ENCODE measurements around the gene UAP1L1.
"Not testable (repeated sequence)": the region's sequence is repeated elsewhere in the genome, so short reads cannot be mapped to it uniquely, and the experiment has no call there.

UAP1L1 gene

DNA sequence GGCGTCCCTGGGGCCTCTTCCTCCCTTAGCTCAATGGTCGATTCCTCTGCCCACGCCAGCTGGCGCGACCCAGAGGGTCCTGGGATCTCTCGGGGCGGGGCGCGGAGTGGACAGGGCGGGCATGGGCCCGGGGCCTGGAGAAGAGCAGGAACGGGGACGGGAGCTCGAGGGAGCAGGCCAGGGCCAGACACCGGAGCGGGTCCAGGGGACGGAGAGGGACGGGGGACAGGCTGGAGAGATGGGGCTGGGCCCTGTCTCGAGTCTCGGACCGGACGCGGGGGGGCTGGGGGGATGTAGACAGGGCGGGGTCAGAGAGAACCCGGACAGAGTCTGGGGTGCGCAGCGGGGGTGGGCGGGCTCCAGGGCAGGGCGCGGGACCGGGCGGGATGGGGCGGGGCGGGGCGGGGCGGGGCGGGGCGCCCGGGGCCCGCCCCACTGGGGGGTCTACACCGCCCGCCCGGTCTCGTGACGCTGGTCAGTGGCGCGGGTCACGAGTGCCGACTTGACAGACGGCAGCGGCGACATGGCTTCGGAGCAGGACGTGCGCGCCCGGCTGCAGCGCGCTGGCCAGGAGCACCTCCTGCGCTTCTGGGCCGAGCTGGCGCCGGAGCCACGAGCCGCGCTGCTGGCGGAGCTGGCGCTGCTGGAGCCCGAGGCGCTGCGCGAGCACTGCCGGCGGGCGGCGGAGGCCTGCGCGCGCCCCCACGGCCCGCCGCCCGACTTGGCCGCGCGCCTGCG lies at the start of gene UAP1L1:
Gene UAP1L1, plus strand, starts transcription at position 508 of the 738 bp plus-strand sequence. Its CDS starts 16 bp downstream, at position 524.
- no peak for DNase-seq

DNA sequence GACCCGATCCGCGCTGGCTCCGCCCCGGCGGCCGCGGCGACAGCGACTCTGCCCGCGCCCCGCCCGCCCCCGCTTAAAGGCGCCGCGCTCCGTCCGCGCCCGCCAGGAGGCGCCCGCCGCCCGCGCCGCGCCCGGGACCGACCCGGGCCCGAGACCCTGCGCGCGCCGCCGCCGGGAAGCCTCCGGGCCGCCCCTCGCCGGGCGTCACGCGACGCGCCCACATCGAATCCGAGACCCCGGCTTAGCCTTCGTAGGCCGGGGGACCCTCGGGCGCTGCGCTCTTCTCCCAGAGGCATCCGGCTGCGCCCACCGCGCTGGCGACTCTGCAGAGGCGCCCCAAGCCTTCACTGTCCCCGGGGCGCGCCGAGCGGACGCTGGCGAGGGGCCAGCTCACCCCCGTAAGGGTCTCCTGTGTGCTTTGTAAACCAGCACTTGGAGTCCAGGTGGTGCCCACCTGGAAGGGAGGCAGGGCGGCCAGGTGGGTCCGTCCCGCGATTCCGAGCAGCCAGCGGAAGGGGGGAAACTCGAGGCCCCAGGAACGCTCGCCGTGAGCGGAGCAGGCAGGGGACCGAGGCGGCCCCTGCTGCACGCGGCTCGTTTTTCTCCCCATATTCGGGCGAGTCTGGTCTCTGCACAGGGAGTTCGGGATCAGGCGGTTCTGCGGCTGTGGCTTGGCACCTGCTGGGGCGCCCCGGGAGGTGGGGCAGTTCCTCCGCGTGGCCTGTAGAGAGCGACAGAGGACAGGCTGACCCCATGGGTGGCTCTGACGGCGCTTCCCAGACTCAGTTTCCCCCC lies 48.9 kb upstream of the UAP1L1 start:
- DNase-seq: peak in 1 of 2 experiments; percentile 33

DNA sequence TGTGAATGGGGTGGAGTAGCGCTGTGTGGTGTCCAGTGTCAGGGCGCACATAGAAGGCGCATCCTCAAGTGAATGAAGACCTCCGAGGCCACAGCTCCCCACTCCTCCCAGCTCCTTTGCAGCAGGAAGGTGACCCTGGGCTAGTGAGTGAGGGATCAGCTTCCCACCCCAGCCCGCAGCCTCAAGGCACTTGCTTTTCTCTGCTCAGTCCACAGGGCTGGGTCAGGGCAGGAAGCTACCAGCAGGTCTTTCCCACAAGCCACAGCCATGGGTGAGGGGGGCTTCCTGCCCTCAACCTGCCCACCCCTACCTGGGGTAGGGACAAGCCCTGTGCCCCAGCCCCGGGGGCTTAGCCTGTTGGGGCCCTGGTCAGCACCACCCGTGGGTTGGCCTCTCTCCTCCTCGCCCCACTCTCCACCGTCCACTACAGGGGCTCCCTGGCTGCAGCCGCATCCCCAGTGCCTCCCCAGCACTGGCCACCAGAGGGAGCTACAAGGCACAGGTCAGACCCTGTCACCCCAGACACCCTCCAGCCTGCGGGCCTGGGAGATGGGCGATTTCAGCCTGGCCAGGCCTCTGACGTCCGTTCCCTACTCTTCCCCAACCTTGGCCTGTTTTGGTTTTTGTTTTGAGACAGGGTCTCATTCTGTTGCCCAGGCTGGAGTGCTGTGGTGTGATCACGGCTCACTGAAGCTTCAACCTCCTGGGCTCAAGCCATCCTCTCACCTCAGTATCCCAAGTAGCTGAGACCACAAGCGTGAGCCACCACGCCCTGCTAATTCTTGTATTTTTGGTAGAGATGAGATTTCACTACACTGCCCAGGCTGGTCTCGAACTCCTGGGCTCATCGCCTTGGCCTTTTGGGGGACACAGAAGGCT lies 48.0 kb upstream of the UAP1L1 start:
- peak in 1 of 2 experiments; percentile 8 for DNase-seq

- no peak for DNase-seq
Observed at GRCh38 chr9:137030006-137030405, 47.3 kb upstream of the UAP1L1 start.

DNA sequence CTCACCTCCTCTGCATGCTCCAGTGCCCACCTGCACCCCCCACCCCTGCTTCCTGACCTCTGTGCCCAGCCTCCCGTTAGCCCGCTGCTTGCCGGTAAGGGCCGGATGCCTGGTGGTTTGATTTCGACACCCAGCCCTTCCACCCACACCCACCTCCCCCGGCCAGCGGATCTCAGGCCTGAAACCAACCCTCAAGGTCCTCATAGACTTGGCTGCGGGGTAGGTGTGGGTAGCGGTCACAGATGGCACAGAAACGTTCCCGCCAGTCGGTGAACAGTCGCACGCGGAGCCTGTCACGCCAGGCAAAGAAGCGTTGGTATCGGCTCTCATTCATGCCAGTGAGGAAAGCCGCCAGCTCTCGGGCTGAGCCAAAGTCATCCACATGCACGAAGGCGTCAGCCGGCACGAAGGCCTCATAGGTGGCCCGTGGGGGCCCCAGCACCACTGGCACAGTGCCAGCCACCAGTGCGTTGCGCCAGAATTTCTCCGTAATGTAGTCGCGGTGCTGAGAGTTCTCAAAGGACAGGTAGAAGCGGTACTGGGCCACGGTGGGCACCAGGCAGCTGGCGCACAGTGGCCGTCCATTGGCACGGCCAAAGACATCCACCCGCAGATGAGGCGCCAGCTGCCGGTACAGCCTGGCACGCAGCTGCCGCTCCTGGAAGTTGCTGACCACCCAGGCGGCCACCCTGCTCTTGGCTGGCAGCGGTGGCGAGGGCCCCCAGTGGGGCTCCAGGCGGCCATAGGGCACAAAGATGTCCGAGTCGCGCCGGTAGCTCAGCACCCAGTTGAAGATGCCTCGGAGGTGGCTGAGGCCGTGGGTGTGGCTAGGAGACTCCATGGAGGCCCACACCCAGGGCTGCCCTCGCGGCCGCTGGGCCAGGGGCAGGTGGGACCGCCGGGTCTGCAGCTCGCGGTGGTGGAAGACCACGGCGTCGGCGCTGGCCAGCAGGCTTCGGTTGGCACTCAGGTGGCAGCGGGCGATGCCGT lies 46.5 kb upstream of the UAP1L1 start:
- no peak for DNase-seq

- no peak for DNase-seq
Observed at GRCh38 chr9:137031904-137032640, 45.2 kb upstream of the UAP1L1 start, which contains the start of gene FUT7. TSS of gene FUT7 (minus strand) at chr9:137032088. CDS start at chr9:137031991, 97 bp downstream.

- DNase-seq: no peak
Observed at GRCh38 chr9:137032858-137033257, 44.5 kb upstream of the UAP1L1 start.

- not testable (repeated sequence) for DNase-seq
Observed at GRCh38 chr9:137033481-137033880, 43.8 kb upstream of the UAP1L1 start.

DNA sequence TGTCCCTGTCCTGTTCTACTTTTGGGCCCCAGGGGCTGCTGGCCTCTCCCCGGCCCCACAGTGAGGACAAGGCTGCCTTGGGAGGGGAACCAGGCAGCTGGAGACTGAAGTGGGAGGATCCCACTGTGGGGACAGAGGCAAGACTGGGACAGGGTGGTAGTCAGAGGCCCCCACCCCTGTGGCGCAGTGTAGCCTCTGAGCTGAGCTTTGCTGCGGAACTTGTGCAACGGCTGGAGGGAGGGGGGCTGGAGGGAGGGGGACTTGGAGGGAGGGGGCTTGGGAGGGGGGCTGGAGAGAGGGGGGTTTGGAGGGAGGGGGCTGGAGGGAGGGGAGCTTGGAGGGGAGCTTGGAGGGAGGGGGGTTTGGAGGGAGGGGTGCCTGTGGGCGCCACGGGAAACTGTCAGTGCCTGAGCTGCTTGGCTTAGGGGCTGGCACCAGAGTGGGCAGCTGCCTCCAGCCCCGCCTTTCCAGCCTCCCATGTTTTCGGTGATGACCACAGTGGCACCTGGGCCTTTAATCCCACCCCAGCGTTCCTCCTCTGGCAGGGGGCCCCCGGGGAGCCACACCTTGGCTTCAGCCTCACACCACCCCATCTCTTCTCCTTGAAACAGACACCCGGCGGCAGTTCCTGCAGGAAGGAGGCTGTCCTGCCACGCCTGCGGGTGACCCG lies 43.1 kb upstream of the UAP1L1 start:
- DNase-seq: no peak

DNA sequence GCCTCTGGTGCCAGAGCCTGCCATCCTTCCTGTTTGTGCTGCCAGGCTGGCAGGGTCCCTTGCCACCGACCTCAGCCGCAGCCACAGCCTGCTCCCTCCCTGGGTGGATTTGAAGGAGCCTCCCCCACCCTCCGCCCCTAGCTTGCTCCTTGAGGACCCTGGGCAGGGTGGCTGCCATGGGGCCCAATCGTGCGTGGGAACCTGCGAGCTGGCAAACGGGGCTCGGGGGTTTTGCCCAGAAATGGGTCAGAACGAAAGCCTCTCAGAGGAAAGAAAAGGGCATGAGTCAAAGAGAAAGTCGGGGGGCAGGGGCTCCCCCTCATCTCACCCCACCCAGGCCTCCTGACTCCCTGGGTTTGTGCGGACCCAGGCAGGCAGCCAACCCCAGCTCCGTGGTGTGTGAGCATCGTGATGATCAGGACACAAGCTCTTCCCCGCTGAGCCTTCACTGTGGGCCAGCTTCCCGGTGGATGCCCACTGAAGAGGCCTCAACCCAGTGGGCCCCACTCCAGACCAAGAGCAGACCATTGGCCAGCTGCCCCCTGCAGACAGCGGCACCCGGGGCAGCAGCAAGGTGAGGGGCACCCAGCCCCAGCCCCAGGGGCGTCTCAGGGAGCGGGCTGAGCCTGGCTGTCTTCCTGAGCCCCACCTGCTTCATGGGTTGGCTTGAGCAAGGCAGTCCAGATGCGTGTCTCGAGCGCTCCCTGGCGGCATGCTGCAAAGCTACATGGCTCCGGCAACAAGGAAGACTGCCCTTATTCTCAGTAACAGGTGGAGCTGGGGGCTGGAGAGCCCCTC lies 42.4 kb upstream of the UAP1L1 start:
- peak; percentile 42 to 54 for DNase-seq

DNA sequence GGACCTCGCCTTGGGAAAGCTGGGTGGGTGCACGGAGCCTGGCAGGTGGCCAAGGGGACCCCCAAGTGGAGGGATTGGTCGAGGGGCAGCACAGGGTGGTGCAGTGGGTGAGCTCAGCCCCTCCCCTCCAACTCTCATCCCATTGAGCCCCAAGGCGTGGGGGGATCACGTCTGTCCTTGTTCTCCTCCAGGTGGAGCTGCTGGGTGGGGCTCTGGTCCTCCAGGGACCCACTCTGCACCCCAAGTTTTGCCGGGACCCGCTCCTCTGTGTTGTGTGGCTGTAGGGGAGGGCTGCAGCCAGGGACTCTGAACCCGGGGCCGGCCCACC lies 41.8 kb upstream of the UAP1L1 start:
- DNase-seq: no peak

GRCh38 chr9:137035937-137036336 lies 41.4 kb upstream of the UAP1L1 start:
- DNase-seq: no peak

GRCh38 chr9:137037035-137037434 lies 40.3 kb upstream of the UAP1L1 start:
- DNase-seq: no peak

- DNase-seq: no peak
Observed at GRCh38 chr9:137037483-137037882, 39.8 kb upstream of the UAP1L1 start.

DNA sequence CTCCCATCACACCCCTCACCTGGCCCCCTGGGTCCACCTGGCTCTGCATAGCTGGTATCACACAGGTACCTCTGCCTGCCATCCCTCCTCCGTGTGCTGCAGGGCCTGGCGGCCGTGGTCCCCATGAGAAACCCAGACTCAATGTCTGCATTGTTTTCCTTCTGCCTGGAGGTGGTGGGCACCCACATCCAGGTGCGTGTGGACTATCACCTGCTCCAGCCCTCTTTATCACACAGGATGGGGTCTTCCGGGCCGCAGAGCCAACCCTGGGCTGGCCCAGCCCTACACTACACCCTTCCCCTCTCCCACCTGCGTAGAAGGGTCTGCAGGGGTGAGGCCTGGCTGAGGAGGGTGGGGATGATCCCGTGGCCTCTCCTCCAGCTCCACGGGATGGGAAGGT lies 38.4 kb upstream of the UAP1L1 start:
- DNase-seq: no peak

- no peak for DNase-seq
Observed at GRCh38 chr9:137039611-137040366, 37.5 kb upstream of the UAP1L1 start.

GRCh38 chr9:137040568-137040967 lies 36.7 kb upstream of the UAP1L1 start:
- no peak for DNase-seq

GRCh38 chr9:137041124-137041523 lies 36.2 kb upstream of the UAP1L1 start:
- no peak for DNase-seq
